ENCODE measurements around the gene CDH5.

- TF ChIP-seq CTCF (IDR thresholded peaks at IDR 0.05) (no peak), MAX (IDR thresholded peaks at IDR 0.05; ENCODE audit: low read depth) (no peak), EP300 (IDR thresholded peaks at IDR 0.05; ENCODE audit: borderline replicate concordance in 1 of 2, low read depth in 1 of 2, low read length in 1 of 2) (no peak), MEF2A (IDR thresholded peaks at IDR 0.05; ENCODE audit: borderline replicate concordance, low read depth) (no peak), POLR2AphosphoS5 (IDR thresholded peaks at IDR 0.05; ENCODE audit: low read depth, low read length) (no peak), GATA2 (CRISPR knock-in tag; IDR thresholded peaks at IDR 0.05) (no peak), NRF1 (IDR thresholded peaks at IDR 0.05; ENCODE audit: low read depth, low read length) (no peak), REST (IDR thresholded peaks at IDR 0.05; ENCODE audit: low read depth, low read length) (no peak), TAF1 (IDR thresholded peaks at IDR 0.05; ENCODE audit: borderline replicate concordance, low read depth, low read length) (no peak), FOXM1 (IDR thresholded peaks at IDR 0.05; ENCODE audit: low read depth) (no peak), SMC3 (IDR thresholded peaks at IDR 0.05; ENCODE audit: low read depth, low read length) (no peak), ELF1 (IDR thresholded peaks at IDR 0.05) (no peak), RAD21 (IDR thresholded peaks at IDR 0.05; ENCODE audit: low read length) (no peak), ZBTB33 (IDR thresholded peaks at IDR 0.05; ENCODE audit: borderline replicate concordance, low read depth) (no peak)
These were observed 13.1 kb downstream of the CDH5 start for GRCh38 chr16:66379571-66379941.
